ENCODE measurements around the gene SLC22A5.
A peak's percentile ranks its signal among the peaks of the same experiment; 100 is the strongest.
"Not testable (repeated sequence)": the region's sequence is repeated elsewhere in the genome, so short reads cannot be mapped to it uniquely, and the experiment has no call there.

The SLC22A5 gene

GRCh38 chr5:132414634-132415378 lies 45.3 kb downstream of the SLC22A5 start:
- no peak for DNase-seq

GRCh38 chr5:132415516-132415915 lies 46.0 kb downstream of the SLC22A5 start:
- DNase-seq = not testable (repeated sequence)

- no peak for DNase-seq
Measured at GRCh38 chr5:132416306-132417009, 46.9 kb downstream of the SLC22A5 start.

GRCh38 chr5:132417010-132417439 lies 47.5 kb downstream of the SLC22A5 start:
- DNase-seq = no peak

GRCh38 chr5:132417461-132417860 lies 48.0 kb downstream of the SLC22A5 start:
- DNase-seq = no peak

GRCh38 chr5:132417889-132418485 lies 48.5 kb downstream of the SLC22A5 start:
- DNase-seq = no peak

- no peak for DNase-seq
Measured at GRCh38 chr5:132418881-132419280, 49.4 kb downstream of the SLC22A5 start.

- peak; percentile 61 for DNase-seq
Measured at GRCh38 chr5:132419502-132420468, 50.3 kb downstream of the SLC22A5 start.

GRCh38 chr5:132420706-132421272 lies 51.3 kb downstream of the SLC22A5 start:
- DNase-seq = no peak

- no peak for DNase-seq
Measured at GRCh38 chr5:132421462-132421861, 52.0 kb downstream of the SLC22A5 start.

- DNase-seq = no peak
Measured at GRCh38 chr5:132422720-132423437, 53.4 kb downstream of the SLC22A5 start.

GRCh38 chr5:132423438-132423898 lies 54.0 kb downstream of the SLC22A5 start:
- DNase-seq = no peak

GRCh38 chr5:132424167-132424880 lies 54.8 kb downstream of the SLC22A5 start:
- DNase-seq = no peak

- DNase-seq = peak; percentile 87
Measured at GRCh38 chr5:132425009-132425937, 55.8 kb downstream of the SLC22A5 start.

GRCh38 chr5:132425975-132426524 lies 56.5 kb downstream of the SLC22A5 start:
- DNase-seq = no peak

- peak; percentile 82 for DNase-seq
Measured at GRCh38 chr5:132426525-132427138, 57.1 kb downstream of the SLC22A5 start.

- DNase-seq = peak; percentile 76
Measured at GRCh38 chr5:132427281-132428146, 58.0 kb downstream of the SLC22A5 start.

- no peak for DNase-seq
Measured at GRCh38 chr5:132428147-132428482, 58.6 kb downstream of the SLC22A5 start.
